ENCODE results near the gene SFT2D1.

- TF ChIP-seq CTCF (IDR thresholded peaks at IDR 0.05) (no peak), POLR2A (IDR thresholded peaks at IDR 0.05) (no peak), EP300 (IDR thresholded peaks at IDR 0.05) (no peak)
Observed at GRCh38 chr6:166351715-166352285, 9.5 kb upstream of the SFT2D1 start.
